Brain microvascular endothelial cell (primary cell): Measurements from ENCODE around the gene TNFRSF18.

Experiments used
- DNase-seq: peaks from one replicate; pipeline ENCODE4 v3.0.0-alpha.2; 2020
- H3K27ac ChIP-seq: fragments of 250-450 bp; sonication (Bioruptor Pico); 2 replicates; pipeline ENCODE4 v1.5.1; 2020; ENCODE audit warnings: mild to moderate bottlenecking, moderate library complexity
- H3K27me3 ChIP-seq: fragments of 250-450 bp; sonication (Bioruptor Pico); replicated peaks from 2 replicates; pipeline ENCODE4 v1.5.1; 2020; ENCODE audit warnings: mild to moderate bottlenecking
- H3K36me3 ChIP-seq: fragments of 250-450 bp; sonication (Bioruptor Pico); replicated peaks from 2 replicates; pipeline ENCODE4 v1.5.1; 2020; ENCODE audit warnings: mild to moderate bottlenecking
- H3K4me3 ChIP-seq: 2 replicates; pipeline ENCODE4 v1.5.1; 2011; ENCODE audit warnings: low read depth, mild to moderate bottlenecking, control low read depth, low read length, moderate library complexity
- in situ Hi-C: cut with HindIII; loops from 2 replicates; pipeline ENCODE4 v1.10.0; 2017; ENCODE audit warnings: low sequenced_read_pairs, low pct_ligation_motif_present
- TF ChIP-seq, protein P1 (sequence below): IDR thresholded peaks from 2 replicates; pipeline ENCODE4 v1.5.1; 2011; ENCODE audit warnings: low read depth, mild to moderate bottlenecking, moderate library complexity, low read length, control low read depth, inconsistent platforms; ENCODE audit errors: missing control alignments

TNFRSF18 gene

DNA sequence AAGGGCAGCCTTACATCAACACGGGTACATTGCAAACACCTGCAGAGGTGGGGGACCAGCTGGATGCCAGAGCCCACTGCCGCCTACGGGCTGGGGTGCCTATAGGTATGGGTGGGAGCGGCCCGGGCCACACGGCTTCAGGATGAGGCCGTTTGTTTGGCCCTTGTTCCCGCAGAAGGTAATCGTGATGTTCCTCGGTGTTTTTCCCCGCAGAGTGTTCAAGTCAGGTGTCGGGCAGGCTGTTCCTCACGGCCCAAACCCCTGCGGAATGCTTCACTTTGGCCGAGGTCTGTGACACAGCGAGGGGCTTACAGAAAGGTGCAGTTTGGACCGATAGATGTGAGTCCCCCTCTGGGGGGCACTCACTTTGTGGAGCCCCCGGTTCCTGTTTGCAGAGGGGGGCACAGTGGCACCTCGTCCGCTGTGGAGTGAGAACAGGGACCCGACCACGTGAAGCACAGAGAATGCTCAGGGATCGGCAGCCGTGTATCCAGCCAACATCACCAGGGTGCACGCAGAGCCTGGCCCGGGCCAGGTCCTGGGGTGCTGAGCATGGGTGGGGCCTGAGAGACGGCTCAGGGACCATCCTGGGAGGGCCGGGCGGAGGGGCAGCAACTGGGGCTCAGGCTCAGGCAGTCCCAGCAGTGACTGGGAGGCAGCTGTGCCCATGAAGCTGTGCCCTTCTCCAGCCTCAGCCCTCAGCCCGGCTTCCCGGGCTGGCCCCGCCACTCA lies 33.2 kb downstream of the TNFRSF18 start:
- Histone ChIP-seq H3K27ac (no peak overlapping the region), H3K4me3 (no peak overlapping the region), H3K27me3 (peaks cover 51% of the 10 kb centered on the region), H3K36me3 (no peaks in the 10 kb centered on the region)
- in situ Hi-C loops, result no loop called here
- no peak for DNase-seq
- TF ChIP-seq, protein P1, sequence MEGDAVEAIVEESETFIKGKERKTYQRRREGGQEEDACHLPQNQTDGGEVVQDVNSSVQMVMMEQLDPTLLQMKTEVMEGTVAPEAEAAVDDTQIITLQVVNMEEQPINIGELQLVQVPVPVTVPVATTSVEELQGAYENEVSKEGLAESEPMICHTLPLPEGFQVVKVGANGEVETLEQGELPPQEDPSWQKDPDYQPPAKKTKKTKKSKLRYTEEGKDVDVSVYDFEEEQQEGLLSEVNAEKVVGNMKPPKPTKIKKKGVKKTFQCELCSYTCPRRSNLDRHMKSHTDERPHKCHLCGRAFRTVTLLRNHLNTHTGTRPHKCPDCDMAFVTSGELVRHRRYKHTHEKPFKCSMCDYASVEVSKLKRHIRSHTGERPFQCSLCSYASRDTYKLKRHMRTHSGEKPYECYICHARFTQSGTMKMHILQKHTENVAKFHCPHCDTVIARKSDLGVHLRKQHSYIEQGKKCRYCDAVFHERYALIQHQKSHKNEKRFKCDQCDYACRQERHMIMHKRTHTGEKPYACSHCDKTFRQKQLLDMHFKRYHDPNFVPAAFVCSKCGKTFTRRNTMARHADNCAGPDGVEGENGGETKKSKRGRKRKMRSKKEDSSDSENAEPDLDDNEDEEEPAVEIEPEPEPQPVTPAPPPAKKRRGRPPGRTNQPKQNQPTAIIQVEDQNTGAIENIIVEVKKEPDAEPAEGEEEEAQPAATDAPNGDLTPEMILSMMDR, result no peak

DNA sequence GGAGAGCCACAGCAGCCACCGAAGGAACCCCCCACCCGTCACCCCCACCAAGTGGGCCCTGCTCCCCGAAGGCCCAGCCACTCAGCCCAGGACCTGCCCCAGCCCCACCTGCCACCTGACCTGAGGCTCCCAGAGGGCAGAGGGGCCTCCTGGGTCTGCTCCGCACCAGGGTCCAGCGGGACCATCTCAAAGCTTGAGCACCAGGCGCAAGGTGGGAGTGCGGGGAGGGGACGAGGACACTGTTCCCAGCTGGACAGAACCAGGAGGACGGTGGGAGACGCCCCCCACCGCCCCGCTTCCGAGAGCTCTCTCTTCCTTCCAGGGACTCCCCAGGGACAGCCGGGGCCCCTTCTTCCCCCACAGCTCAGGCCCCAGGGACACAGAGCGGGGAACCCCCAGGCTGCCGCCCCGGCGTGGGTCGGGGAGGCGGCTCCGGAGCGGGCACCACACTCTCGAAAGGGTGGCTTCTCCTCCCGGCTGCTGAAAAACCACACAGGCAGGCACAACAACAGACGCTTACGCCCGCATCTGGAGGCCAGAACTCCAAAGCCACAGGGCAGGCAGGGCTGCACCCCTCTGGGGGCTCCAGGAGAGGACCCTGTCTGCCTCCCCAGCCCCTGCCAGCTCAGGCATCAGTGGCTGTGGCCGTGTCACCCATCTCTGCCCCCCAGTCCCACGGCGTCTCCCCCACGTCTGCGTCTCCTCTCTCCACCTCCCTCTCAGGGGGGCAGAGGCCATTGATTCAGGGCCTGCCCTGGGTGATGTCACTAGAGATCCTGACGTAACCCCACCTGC lies 34.6 kb downstream of the TNFRSF18 start:
- H3K36me3 ChIP-seq, result no peaks in the 10 kb centered on the region
- in situ Hi-C loops, result no loop called here
- H3K27me3 ChIP-seq, result peaks cover 45% of the 10 kb centered on the region
- no peak overlapping the region for H3K27ac ChIP-seq
- H3K4me3 ChIP-seq, result no peak overlapping the region
- TF ChIP-seq, protein P1, result no peak
- DNase-seq, result no peak

DNA sequence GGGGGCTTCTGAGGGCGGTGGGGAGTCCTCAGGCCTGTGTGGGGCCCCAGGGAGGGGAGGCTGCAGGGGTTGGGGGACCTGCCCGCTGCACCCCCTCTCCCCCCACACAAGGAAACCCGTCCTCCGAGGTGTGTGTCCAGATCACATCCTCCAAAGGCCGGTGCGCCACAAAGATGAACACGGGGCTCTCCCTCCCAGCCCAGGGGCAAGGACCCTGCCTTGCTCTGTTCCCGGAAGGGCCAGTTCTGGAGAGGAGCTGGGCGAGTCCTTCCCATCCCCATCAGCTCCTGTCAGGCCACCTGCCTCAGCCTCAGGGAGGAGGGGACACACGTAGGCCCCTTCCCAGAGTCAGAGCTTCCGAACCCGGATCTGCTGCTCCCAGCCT lies 35.2 kb downstream of the TNFRSF18 start:
- TF ChIP-seq, protein P1, result no peak
- H3K27me3 ChIP-seq, result peaks cover 40% of the 10 kb centered on the region
- no peak for DNase-seq
- no peaks in the 10 kb centered on the region for H3K36me3 ChIP-seq
- H3K4me3 ChIP-seq, result no peak overlapping the region
- H3K27ac ChIP-seq, result no peak overlapping the region
- in situ Hi-C loops, result no loop called here

DNA sequence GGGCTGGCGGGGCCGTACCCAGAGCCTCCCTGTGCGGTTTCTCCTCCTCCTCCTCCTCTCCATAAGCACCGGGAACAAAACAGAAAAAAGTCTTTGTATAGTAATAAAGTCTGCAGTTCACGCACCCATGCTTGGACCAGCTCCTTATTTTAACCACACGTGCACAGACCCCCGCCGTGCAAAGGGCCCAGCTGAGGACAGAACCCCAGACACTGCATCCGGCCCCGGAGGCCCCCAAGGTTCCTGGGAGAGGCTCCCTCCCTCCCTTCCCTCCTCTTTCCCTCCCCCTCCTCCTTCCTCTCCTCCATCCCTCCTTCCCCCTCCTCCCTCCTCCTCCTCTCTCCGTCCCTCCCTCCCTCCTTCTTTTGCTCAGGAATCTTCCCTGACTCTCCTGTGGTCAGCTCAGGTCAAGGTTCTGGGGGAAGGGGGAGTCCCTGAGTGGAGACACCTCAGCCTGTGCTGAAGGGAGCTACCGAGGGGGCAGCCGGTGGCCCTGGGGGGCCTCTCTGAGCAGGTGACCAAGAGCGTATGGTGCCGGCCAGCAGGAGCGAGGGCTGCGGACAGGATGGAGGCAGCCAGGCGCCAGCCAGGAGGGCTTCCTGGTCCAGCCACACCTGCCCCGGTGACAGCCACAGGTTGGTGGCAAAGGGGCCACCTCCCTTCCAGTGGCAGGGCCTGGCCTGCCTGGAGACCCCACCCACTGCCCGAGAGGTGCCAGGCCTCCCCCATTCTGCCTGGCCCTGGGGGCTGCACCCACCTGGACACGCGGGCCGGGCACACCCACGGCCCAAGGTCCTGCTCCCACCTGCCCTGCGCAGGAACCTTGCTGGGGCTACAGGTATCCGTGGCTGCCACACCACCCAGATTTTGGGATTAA lies 35.9 kb downstream of the TNFRSF18 start:
- DNase-seq, result no peak
- TF ChIP-seq, protein P1, result no peak
- Histone ChIP-seq H3K27ac (no peak overlapping the region), H3K36me3 (no peaks in the 10 kb centered on the region), H3K4me3 (no peak overlapping the region), H3K27me3 (peaks cover 44% of the 10 kb centered on the region)
- in situ Hi-C loops, result no loop called here

DNA sequence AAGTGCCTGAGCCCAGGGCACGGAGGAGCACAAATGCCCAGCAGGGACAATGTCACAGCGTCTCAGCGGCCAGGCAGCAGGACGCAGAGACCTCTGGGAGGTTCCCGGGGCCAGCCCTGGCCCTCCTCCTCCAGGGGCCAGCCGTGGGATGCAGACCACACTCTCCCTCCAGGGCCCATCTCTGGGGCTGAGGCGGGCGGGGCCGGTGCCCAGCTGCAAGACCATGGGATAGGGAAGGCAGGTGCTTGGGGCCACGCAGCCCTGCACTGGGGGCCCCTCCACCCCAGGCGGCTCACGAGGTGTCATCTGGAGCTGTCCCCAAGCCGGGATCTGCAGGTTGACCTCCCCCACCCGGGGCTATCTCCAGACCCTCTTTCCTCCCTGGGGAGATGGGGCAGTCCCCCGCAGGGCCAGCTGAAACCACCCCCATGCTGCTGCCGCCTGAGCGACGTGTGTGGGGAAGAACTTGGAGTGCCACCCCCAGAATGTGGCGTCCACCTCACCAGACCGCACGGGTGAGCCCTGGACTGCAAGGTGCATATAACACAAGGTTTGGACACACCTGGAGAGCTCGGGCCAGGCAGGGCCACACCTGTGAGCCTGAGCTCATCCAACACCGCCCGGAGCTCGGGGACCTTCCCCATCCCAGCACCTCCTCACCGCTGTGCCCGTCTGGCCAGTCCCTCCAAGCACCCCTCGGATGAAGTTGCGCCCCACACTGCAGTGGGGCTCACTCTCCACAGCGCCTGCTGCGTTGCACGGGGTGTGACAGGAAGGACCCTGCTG lies 36.8 kb downstream of the TNFRSF18 start:
- no peaks in the 10 kb centered on the region for H3K36me3 ChIP-seq
- H3K4me3 ChIP-seq, result no peak overlapping the region
- DNase-seq, result no peak
- in situ Hi-C loops, result no loop called here
- TF ChIP-seq, protein P1, result no peak
- peaks cover 51% of the 10 kb centered on the region for H3K27me3 ChIP-seq
- H3K27ac ChIP-seq, result no peak overlapping the region
